SU-DHL-6 (cell line): ENCODE data around the gene IL17B.

Experiments used
- H2AFZ ChIP-seq: fragments of 200-600 bp; sonication (generic); 2 replicates; pipeline ENCODE4 v1.6.1; 2014; ENCODE audit warnings: low read depth, mild to moderate bottlenecking, moderate library complexity, mixed read lengths, antibody characterized with exemption, low read length; ENCODE audit not compliant: severe bottlenecking
- H3F3A ChIP-seq: fragments of 200-600 bp; shearing (Covaris generic); 2 replicates; pipeline ENCODE4 v1.6.0; 2016; ENCODE audit warnings: antibody characterized with exemption, mild to moderate bottlenecking; ENCODE audit not compliant: insufficient read depth
- H3K27ac ChIP-seq: fragments of 200-600 bp; sonication (generic); 2 replicates; pipeline ENCODE4 v1.5.1; 2016; ENCODE audit warnings: low read depth, mild to moderate bottlenecking, low read length, moderate library complexity, mixed read lengths
- H3K27me3 ChIP-seq: fragments of 200-600 bp; sonication (generic), shearing (Covaris generic); 2 replicates; pipeline ENCODE4 v1.6.0; 2014; ENCODE audit warnings: mild to moderate bottlenecking, low read length
- H3K36me3 ChIP-seq: fragments of 200-600 bp; sonication (generic); 2 replicates; pipeline ENCODE4 v1.6.1; 2014; ENCODE audit warnings: mild to moderate bottlenecking, low read length, mixed read lengths
- H3K4me2 ChIP-seq: fragments of 300-600, 200-600 bp; shearing (Covaris generic), sonication (generic); 2 replicates; pipeline ENCODE4 v1.6.0; 2014; ENCODE audit warnings: low read length, low read depth, mild to moderate bottlenecking; ENCODE audit not compliant: poor library complexity, severe bottlenecking
- H3K4me3 ChIP-seq: fragments of 200-600 bp; sonication (generic); 2 replicates; pipeline ENCODE4 v1.5.1; 2014; ENCODE audit warnings: antibody characterized with exemption, low read length, mild to moderate bottlenecking, mixed read lengths; ENCODE audit not compliant: insufficient read depth, poor library complexity, severe bottlenecking
- H3K79me2 ChIP-seq: fragments of 200-600 bp; sonication (generic); 2 replicates; pipeline ENCODE4 v1.6.1; 2014; ENCODE audit warnings: mild to moderate bottlenecking, low read length, moderate library complexity; ENCODE audit not compliant: insufficient read depth
- H3K9ac ChIP-seq: fragments of 200-600 bp; sonication (generic); 2 replicates; pipeline ENCODE4 v1.7.0; 2014; ENCODE audit warnings: mild to moderate bottlenecking, low read length
- H3K9me2 ChIP-seq: fragments of 200-600 bp; sonication (generic); replicated peaks from 2 replicates; pipeline ENCODE4 v1.6.1; 2014; ENCODE audit warnings: low read length; ENCODE audit not compliant: insufficient read depth
- H3K9me3 ChIP-seq: fragments of 200-600 bp; sonication (generic); 2 replicates; pipeline ENCODE4 v1.6.1; 2014; ENCODE audit warnings: low read length, mixed read lengths; ENCODE audit not compliant: insufficient read depth
- H4K20me1 ChIP-seq: fragments of 200-600 bp; sonication (generic); 2 replicates; pipeline ENCODE4 v1.6.1; 2014; ENCODE audit warnings: low read depth, mild to moderate bottlenecking, antibody characterized with exemption, low read length, moderate library complexity, mixed read lengths
- EZH2phosphoT487 ChIP-seq: fragments of 200-600 bp; sonication (generic), shearing (Covaris generic); conservative IDR thresholded peaks from 2 replicates; pipeline ENCODE4 v1.6.1; 2018; ENCODE audit warnings: mild to moderate bottlenecking, antibody characterized with exemption, low read length, moderate library complexity, mixed read lengths
- TF ChIP-seq, protein P1 (sequence below): fragments of 200-600 bp; sonication (generic); IDR thresholded peaks from one replicate; pipeline ENCODE4 v1.5.1; 2017; ENCODE audit warnings: antibody characterized with exemption, mild to moderate bottlenecking, low read length, moderate library complexity; ENCODE audit not compliant: insufficient read depth, poor library complexity, severe bottlenecking

The IL17B gene

DNA sequence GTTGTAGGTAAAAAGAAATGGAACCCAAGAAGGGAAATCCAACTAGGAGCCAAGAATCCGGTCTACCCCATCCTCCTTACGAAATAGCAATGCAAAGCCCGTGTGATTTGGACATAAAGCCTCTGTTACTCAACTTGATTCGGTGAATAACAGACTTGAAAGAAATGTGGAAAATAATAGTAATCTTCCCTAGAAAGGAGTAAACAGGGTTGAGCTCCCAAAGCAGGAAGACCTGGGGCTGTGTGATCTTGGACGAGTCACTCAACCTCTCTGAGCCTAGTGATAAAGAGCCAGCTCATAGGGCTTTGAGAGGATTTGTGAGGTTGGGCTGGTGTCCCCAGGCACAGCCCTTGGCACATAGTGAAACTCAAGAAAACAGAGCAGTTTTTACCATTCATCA is 42.7 kb upstream of the IL17B start:
- Histone ChIP-seq H3K4me2 (no peak overlapping the region), H3K79me2 (no peaks in the 10 kb centered on the region)

DNA sequence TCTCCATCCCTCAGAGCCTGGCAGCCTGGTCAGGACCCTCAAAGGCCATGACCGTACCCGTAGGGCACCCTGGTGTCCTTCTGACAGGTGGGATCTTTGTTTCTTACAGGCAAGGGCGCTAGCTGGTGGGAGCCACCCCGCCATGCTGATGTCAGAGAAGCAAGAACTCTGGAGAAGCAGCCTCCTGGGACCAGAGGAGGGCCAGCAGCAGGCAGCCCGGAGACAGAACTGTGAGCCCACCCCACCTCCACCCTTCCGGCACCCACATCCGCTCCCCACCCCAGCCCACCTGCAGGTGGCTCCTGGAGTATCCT is 42.2 kb upstream of the IL17B start:
- Histone ChIP-seq H3K27ac (no peak overlapping the region), H4K20me1 (no peaks in the 10 kb centered on the region), H3F3A (no peaks in the 10 kb centered on the region), H3K9me2 (no peaks in the 10 kb centered on the region), H2AFZ (no peak overlapping the region), H3K27me3 (no peaks in the 10 kb centered on the region), H3K4me2 (no peak overlapping the region), H3K79me2 (no peaks in the 10 kb centered on the region), H3K4me3 (no peak overlapping the region), H3K9me3 (no peaks in the 10 kb centered on the region), H3K9ac (no peak overlapping the region), H3K36me3 (no peaks in the 10 kb centered on the region)
- TF ChIP-seq EZH2phosphoT487 = no peak
- TF ChIP-seq, protein P1, sequence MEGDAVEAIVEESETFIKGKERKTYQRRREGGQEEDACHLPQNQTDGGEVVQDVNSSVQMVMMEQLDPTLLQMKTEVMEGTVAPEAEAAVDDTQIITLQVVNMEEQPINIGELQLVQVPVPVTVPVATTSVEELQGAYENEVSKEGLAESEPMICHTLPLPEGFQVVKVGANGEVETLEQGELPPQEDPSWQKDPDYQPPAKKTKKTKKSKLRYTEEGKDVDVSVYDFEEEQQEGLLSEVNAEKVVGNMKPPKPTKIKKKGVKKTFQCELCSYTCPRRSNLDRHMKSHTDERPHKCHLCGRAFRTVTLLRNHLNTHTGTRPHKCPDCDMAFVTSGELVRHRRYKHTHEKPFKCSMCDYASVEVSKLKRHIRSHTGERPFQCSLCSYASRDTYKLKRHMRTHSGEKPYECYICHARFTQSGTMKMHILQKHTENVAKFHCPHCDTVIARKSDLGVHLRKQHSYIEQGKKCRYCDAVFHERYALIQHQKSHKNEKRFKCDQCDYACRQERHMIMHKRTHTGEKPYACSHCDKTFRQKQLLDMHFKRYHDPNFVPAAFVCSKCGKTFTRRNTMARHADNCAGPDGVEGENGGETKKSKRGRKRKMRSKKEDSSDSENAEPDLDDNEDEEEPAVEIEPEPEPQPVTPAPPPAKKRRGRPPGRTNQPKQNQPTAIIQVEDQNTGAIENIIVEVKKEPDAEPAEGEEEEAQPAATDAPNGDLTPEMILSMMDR = no peak

More for the DNA sequence above, 42.7 kb upstream of the IL17B start:
- H3F3A ChIP-seq = no peaks in the 10 kb centered on the region
- no peaks in the 10 kb centered on the region for H4K20me1 ChIP-seq
- no peaks in the 10 kb centered on the region for H3K9me3 ChIP-seq
- TF ChIP-seq EZH2phosphoT487 = no peak
- TF ChIP-seq, protein P1 = no peak
- no peak overlapping the region for H3K9ac ChIP-seq
- H3K9me2 ChIP-seq = no peaks in the 10 kb centered on the region
- no peak overlapping the region for H2AFZ ChIP-seq
- no peak overlapping the region for H3K4me3 ChIP-seq
- H3K36me3 ChIP-seq = no peaks in the 10 kb centered on the region
- H3K27me3 ChIP-seq = no peaks in the 10 kb centered on the region
- H3K27ac ChIP-seq = no peak overlapping the region

DNA sequence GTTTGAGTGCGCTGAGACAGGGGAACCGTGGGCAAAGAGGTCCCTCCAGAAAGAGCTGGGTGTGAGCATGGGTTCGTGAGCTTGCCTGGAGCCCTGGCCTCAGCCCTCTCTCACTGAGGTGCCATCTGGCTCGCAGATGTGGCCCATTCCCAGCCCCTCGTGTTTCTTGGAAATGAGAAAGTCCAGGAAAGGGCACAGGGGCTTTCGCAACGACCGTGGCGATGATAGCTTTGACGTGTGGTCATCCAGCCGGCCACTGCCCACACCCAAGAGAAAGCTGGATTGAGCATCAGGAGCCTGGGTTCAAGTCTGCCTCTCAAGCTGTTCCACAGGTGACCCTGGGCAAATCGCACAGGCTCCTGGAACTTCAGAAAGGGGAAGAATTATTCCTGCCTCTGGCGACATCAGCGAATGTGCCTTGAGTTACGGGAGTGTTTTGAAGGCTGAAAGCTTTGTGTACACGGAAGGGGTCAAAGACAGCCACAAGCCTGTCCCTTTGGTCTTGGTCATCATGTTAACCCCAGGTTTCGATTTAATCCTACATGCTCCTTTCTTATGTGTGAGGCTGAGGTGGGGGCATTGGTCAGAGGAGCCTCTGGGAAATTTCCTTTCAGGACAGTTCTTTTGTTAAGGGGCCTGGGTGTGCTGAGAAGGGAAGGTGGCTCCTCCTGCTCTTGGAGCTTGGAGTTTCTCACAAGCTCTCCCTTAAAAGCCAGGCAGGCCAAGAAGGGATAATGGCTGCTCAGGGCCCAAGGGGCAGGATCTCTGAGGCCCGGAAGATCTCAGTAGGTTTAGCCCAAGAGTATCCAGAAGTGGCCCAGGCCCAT is 41.7 kb upstream of the IL17B start:
- H3K27ac ChIP-seq = no peak overlapping the region
- no peaks in the 10 kb centered on the region for H3K36me3 ChIP-seq
- no peaks in the 10 kb centered on the region for H3K27me3 ChIP-seq
- no peak overlapping the region for H3K4me2 ChIP-seq
- TF ChIP-seq, protein P1 = no peak
- no peak for TF ChIP-seq EZH2phosphoT487
- no peaks in the 10 kb centered on the region for H3K79me2 ChIP-seq
- no peaks in the 10 kb centered on the region for H3K9me2 ChIP-seq
- no peak overlapping the region for H3K4me3 ChIP-seq
- no peak overlapping the region for H3K9ac ChIP-seq
- no peak overlapping the region for H2AFZ ChIP-seq
- H4K20me1 ChIP-seq = no peaks in the 10 kb centered on the region
- no peaks in the 10 kb centered on the region for H3F3A ChIP-seq
- no peaks in the 10 kb centered on the region for H3K9me3 ChIP-seq
